HFFc6 (cell line): ENCODE data around the gene DMBT1. TPM values are rescaled to one million over a fixed set of nuclear protein-coding genes. Genes with fewer than 3 reads are reported as not detected.

Source experiments
- DNase-seq: peaks from one replicate; pipeline ENCODE4 v3.0.0-alpha.2; 2018
- H3K27ac Mint-ChIP-seq: 2 replicates; pipeline ENCODE4 v1.8.0; 2020; ENCODE audit warnings: mild to moderate bottlenecking, mixed read lengths
- H3K27me3 Mint-ChIP-seq: 2 replicates; pipeline ENCODE4 v1.8.0; 2021; ENCODE audit warnings: mild to moderate bottlenecking, moderate library complexity, mixed read lengths; ENCODE audit not compliant: insufficient read depth
- H3K36me3 Mint-ChIP-seq: 2 replicates; pipeline ENCODE4 v1.8.0; 2021; ENCODE audit warnings: low read depth, mixed read lengths
- H3K4me1 Mint-ChIP-seq: 2 replicates; pipeline ENCODE4 v1.8.0; 2020; ENCODE audit warnings: low read depth, mixed read lengths
- H3K4me3 Mint-ChIP-seq: 2 replicates; pipeline ENCODE4 v1.8.0; 2020; ENCODE audit warnings: mild to moderate bottlenecking, moderate library complexity, mixed read lengths
- H3K9me3 Mint-ChIP-seq: 2 replicates; pipeline ENCODE4 v1.8.0; 2020; ENCODE audit warnings: mild to moderate bottlenecking, mixed read lengths
- CTCF ChIP-seq: fragments of 200-600 bp; sonication (generic); IDR thresholded peaks from 2 replicates; pipeline ENCODE4 v1.5.0; 2021; ENCODE audit warnings: antibody characterized with exemption, mild to moderate bottlenecking
- total RNA-seq, 6 experiments: library from RNA; stranded (reverse); fragmentation: NEBNext Ultra II Directional; extraction: Animal tissue kit (Norgen Biotek cat#: 25700); gene quantifications; 2 replicates in 1 of 6; 3 replicates in 5 of 6; pipeline ENCODE4 v1.2.3, GENCODE V29; 2021

DMBT1 gene
- total RNA-seq, 6 experiments from 2014 or later: 0.05 to 0.17 (median 0.07) TPM; not detected in 1

- Mint-ChIP-seq H3K4me1 (no peaks in the 10 kb centered on the region), H3K9me3 (no peaks in the 10 kb centered on the region; the same call in 1 of the 2 replicates), H3K4me3 (no peak overlapping the region), H3K36me3 (no peaks in the 10 kb centered on the region), H3K27ac (no peak overlapping the region), H3K27me3 (peaks cover 19% of the 10 kb centered on the region)
- TF ChIP-seq CTCF: no peak
- no peak for DNase-seq
Measured at GRCh38 chr10:122526892-122527291, 33.7 kb upstream of the DMBT1 start.

DNA sequence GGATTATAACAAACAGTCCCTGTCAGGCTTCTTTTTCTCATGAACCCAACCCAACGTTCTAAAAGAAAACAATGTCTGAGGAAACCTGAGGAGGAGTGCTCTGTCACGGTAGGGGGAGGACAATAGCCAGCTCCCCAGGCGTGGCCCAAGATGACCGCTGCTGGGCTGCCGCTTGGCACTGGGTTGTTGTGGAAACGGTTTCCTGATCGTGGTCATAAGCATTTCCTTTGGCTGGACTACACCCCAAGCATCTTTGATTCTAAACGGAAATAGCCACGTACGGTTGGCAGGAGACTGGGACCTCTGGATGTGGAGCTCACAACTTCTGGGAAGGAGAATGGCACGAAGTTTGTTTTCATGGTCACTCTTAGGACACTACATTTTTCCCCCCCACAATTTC is 30.4 kb upstream of the DMBT1 start:
- Mint-ChIP-seq H3K4me1 (no peaks in the 10 kb centered on the region), H3K9me3 (no peaks in the 10 kb centered on the region), H3K27me3 (peaks cover 16% of the 10 kb centered on the region), H3K27ac (no peak overlapping the region), H3K4me3 (no peak overlapping the region), H3K36me3 (no peaks in the 10 kb centered on the region)
- no peak for TF ChIP-seq CTCF
- DNase-seq: no peak

GRCh38 chr10:122531261-122531660 is 29.3 kb upstream of the DMBT1 start:
- Mint-ChIP-seq H3K27me3 (peaks cover 21% of the 10 kb centered on the region), H3K9me3 (no peaks in the 10 kb centered on the region; the same call in 1 of the 2 replicates), H3K4me1 (no peaks in the 10 kb centered on the region), H3K4me3 (no peak overlapping the region), H3K27ac (no peak overlapping the region), H3K36me3 (no peaks in the 10 kb centered on the region)
- no peak for TF ChIP-seq CTCF
- no peak for DNase-seq

GRCh38 chr10:122531939-122532338 is 28.6 kb upstream of the DMBT1 start:
- Mint-ChIP-seq H3K27ac (no peak overlapping the region), H3K4me3 (no peak overlapping the region), H3K4me1 (no peaks in the 10 kb centered on the region), H3K36me3 (no peaks in the 10 kb centered on the region), H3K27me3 (peaks cover 21% of the 10 kb centered on the region), H3K9me3 (no peaks in the 10 kb centered on the region; the same call in none of the 2 replicates)
- TF ChIP-seq CTCF: no peak
- DNase-seq: no peak

DNA sequence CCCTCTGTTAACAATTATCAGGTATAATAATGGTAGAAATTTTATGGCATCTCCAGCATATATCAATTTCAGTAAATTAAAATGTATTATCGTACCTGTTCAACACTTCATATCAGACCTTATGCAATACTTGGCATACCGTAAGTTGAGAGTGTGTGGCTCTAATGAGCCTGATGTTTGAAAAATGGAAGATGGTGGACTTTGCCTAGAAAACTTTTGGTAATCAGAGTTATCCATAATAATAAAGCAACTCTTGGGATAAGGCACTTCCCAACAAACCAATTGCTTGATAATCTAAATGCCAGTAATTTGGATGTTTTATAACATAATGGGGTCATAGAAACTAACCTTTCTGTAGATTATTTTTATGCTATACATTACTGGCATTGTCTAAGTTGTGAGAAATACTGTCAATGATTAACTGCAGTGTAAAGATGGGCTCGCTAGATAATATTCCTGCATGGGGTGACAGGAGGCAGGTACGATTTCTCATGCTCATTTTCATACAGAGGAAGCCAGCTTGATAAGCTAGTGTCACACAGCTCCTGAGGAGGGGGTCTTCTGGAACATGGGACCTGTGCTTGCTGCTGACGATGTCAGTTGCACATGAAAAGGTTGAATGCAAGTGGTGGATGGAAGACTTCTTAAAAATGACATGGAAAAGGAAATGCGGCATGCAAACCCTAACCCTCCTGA is 27.8 kb upstream of the DMBT1 start:
- Mint-ChIP-seq H3K27me3 (peaks cover 21% of the 10 kb centered on the region), H3K27ac (no peak overlapping the region), H3K36me3 (no peaks in the 10 kb centered on the region), H3K4me3 (no peak overlapping the region), H3K9me3 (no peaks in the 10 kb centered on the region; the same call in none of the 2 replicates), H3K4me1 (no peaks in the 10 kb centered on the region)
- DNase-seq: no peak
- TF ChIP-seq CTCF: no peak
